HG02852 (cell line): ENCODE data around the gene GOLM1.
"Not testable (repeated sequence)": the region's sequence is repeated elsewhere in the genome, so short reads cannot be mapped to it uniquely, and the experiment has no call there.

Experiments used
- ATAC-seq: cut with Tn5 transposase; IDR thresholded peaks from one replicate; pipeline ENCODE4 v1.9.1; 2021; ENCODE audit warnings: mild to moderate bottlenecking, moderate library complexity; ENCODE audit not compliant: unreplicated experiment

GOLM1 gene

DNA sequence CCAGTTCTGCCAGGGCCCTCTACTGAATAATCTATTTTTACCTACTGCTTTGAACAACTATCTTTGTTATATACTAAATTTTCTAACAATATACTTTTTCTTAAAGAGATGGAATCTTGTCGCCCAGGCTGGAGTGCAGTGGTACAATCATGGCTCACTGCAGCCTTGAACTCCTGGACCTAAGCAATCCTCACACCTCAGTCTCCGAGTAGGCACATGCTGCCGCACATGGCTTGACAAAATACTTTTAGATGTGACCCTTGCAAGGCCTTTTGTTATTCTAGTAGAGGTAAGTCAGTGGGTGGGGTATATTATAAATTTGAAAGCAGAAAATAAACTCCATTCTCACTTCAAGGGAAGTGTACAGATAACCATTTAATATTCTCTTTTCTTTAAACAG is 7.9 kb downstream of the GOLM1 start:
- no peak for ATAC-seq

- no peak for ATAC-seq
These were observed 16.5 kb downstream of the GOLM1 start for GRCh38 chr9:86082870-86083269.

GRCh38 chr9:86079865-86080469 is 19.4 kb downstream of the GOLM1 start:
- ATAC-seq, result no peak

DNA sequence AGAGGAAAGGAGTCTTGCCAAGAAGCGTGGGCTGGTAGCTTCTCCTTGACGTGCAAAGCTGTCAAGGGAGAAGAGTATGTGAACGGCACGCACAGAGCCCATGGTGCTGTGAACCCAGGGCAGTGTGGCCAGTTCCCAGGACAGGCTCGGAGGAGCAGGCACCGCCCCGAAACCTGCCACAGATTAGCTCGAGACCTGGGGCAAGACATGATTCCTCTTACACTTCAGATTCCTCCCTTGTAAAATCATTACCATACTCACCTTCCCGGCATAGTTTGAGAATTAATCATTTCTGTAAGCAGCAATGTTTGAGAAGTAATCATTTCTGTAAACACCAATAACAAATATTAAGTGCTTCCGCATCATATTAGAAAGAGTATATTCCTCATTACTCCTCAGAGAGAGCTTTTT is 19.9 kb downstream of the GOLM1 start:
- ATAC-seq, result no peak

- no peak for ATAC-seq
These were observed 20.6 kb downstream of the GOLM1 start for GRCh38 chr9:86078731-86079130.

- no peak for ATAC-seq
These were observed 22.1 kb downstream of the GOLM1 start for GRCh38 chr9:86077276-86077675.

DNA sequence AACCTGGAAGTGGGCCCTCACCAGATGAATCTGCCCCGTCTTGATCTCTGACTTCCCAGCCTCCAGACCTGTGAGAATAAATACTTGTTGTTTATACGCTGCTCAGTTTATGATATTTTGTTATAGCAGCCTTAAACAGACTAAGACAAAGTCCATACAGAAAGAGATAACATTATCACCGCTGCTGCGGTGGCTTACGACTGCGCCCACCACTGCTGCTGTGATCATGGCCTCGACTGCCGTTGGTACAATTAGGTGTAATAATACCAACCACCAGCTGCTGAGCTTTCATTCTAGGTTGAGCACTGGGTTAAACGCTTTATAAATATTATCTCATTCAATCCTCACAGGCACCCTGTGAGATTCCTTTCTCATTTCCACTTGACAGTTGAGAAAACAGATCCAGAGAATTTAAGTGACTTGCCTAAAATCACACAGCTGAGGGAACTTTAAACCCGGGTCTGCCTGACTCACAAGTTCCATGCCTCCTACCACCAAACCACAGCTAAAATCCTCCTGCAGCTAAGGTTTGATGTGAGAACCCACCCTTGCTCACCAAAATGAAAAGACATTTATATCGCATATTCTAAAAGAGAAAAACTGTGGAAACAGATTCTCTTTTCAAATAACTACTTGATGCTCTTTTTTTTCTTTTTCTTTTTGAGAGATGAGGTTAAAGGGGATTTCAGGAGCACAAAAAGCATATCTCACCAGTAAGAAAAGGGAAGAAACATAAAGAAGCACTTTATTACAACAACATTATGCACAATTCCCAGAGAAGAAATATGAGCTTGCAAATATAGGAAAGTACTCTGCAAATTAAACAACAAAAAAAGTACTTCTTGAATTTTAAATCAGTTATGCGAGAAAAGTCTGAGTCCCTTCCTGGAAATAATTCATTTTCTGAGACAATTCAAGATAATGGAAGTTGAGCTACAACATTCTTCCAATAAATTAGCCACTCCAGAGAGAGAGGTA is 23.9 kb downstream of the GOLM1 start:
- no peak for ATAC-seq

GRCh38 chr9:86073839-86074238 is 25.5 kb downstream of the GOLM1 start:
- ATAC-seq, result no peak

DNA sequence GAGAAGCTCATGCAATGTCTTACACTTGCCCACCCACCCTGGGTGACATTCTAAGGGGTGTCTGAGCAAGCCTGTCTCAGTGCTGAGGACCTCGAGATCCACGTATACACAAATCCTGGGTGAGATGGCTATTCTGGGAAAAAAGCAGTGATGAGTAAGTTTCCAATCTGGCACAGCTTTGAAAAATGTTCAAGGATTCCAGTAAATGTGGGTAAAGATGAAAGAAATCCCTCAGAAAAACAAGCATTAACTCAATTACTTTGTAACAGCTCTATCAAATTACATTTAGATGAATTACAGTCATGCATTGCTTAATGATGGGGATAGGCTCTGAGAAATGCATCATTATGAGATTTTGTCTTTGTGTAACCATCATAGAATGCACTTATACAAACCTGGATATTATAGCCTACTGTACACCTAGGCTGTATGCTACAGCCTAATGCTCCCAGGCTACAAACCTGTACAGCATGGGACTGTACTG is 26.9 kb downstream of the GOLM1 start:
- ATAC-seq, result no peak

DNA sequence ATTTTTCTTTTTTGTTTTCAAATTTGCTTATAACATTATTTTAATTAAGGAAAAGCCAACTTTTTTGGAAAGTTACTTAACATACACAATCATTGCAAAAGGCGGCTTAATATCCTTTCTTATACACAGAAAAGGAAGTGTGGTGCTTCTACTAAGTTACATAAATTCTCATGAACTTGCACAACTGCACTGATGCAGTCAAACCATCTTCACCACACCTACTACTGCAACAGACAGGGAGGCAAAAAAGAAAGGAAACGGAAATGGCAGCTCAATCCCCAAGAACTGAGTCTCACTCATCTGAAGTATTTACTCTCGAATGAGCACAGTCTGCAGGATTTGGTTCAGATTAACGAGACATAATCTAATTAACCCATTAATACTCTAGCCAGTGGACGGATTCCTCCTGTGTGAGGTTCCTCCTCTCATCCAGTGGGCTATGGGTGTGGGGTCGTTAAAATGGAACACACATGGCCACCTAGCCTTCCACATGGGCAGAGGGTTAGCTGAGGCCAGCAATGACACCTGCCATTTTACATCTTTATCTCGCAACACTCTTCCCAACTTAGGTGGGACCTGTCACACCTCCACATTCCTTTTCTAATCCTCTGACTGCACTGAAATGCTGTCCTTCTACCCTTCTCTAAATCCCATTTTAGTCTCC is 30.0 kb downstream of the GOLM1 start:
- no peak for ATAC-seq

DNA sequence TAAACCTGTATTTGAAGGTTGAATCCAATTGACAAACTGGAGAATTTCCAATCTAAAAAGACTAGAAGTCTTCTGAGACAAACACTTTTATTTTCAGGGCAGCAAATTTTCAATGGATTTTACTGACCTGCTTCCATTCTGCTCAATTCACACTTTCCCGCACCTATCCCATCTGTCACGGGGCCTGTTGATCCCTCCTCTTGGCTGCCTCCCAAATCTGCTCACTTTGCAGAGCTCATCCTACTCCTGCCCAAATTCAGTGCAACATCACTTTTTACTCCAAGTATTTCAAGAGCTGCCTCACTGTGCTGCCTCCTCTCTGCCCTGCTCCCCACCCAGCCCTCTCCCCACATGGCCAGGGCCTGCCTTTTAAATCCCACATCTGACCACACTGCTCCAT is 35.1 kb downstream of the GOLM1 start:
- ATAC-seq, result no peak

- no peak for ATAC-seq
These were observed 36.3 kb downstream of the GOLM1 start for GRCh38 chr9:86062845-86063693.

GRCh38 chr9:86061972-86062739 is 37.2 kb downstream of the GOLM1 start:
- ATAC-seq, result no peak

DNA sequence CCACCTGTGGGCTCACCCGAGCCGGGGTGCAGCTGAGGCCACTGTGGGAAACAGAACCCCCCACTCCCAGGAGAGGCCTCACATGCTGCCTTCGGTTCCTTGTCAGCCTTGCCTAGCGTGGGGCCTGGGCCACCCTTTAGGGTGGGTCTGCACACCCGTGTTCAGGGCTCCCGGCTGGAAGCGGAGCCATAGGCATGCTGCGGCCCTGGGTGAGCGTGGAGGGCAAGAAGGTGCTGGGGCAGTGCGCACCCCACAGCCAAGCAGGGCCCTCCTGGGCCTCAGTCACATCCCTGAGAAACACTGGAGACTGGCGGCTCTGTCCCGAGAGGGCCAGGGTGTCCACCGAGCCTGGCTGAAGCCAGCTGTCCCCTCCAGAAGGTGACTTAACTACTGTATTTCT is 41.9 kb downstream of the GOLM1 start:
- ATAC-seq, result no peak

GRCh38 chr9:86054695-86055094 is 44.7 kb downstream of the GOLM1 start:
- no peak for ATAC-seq

- ATAC-seq, result no peak
These were observed 46.5 kb downstream of the GOLM1 start for GRCh38 chr9:86052556-86053468.

- not testable (repeated sequence) for ATAC-seq
These were observed 51.2 kb downstream of the GOLM1 start for GRCh38 chr9:86048018-86048742.

DNA sequence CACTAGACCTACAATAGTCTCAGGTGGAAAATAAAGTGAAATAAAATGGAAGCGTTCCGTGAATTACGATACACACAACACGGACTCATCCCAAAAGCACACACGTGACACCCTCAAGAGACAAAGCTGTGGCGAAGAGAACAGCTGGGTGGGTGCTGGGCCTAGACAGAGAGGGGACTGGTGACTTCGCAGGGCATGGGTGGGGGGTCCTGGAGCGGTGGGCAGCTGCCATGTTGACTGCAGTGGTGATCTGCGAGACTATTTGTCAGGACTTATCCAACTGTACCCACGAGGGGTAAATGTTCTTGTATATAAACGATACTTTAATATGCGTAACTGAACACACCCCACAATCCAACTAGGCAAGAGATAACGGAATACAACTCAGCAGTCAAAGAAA is 52.0 kb downstream of the GOLM1 start:
- ATAC-seq, result no peak
